Occipital lobe (tissue), 2 donors: Measurements from ENCODE around the gene RAPGEF4. TPM values are rescaled to one million over a fixed set of nuclear protein-coding genes. Genes with fewer than 3 reads are reported as not detected.

Source experiments
- DNase-seq: peaks from one replicate; lab custom pipeline; 2025; lab: John Stamatoyannopoulos, UW
- total RNA-seq: library from RNA; depleted of rRNA; stranded (reverse); fragments of >200 nt; gene quantifications from one replicate; pipeline ENCODE4 v1.2.3, GENCODE V29; 2014

The RAPGEF4 gene
- total RNA-seq, 1 donor from 2014 or later: 23.4 TPM

DNA sequence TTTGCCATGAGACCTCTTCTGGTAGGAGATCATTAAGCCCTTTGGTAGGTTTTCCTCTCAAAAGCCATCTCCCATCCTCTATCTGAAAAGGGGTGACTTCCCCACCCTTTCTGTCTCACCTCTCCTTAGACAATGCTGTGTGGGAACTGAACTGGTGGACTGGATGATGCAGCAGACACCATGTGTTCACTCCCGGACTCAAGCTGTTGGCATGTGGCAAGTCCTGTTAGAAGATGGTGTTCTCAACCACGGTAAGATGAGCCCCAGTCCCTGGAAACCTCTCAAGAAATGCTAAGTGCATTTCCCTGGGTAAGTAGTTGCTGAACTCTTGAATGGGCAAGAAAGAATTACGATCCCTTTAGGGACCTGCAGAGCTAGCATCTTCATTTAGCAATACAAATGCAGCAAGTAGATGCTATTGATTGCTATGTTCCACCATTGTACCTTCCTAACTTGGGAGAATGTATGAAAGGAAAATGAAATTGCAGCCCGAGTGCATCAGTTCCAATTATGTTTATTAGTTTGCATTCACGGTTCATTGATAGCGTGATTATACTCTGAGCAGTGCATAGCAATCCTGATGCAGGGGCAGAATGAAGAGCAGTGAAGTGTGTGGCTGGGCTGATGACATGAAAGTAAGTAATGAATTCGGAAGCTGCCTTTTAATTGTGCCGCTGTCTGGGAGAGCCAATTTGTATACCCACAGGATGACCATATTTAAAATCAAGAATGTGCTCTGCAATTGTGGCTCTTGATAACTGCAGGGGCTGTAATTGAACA lies 230.0 kb downstream of the RAPGEF4 start:
- DNase-seq: no peak

GRCh38 chr2:172967036-172967982 lies 231.7 kb downstream of the RAPGEF4 start:
- DNase-seq: no peak

DNA sequence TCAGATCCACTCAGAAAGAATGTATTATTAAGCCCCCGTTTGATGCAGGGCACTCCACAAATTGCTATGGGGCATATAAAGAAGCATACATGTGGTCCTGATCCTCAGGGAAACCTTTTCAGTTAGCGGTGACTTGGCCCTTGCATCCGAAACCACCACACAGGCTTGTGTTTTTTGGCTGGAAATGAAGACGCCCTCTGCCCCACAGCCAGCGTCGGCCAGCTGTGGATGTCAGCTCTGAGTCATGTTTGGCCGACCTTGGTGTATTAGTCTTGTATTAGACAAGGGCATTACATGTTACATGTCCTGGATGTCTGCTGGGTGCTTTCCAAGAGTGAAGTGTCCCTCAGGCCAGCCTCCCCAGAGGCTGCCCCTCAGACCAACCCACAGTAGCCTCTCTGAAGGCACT lies 232.4 kb downstream of the RAPGEF4 start:
- DNase-seq: no peak

GRCh38 chr2:172969166-172969565 lies 233.5 kb downstream of the RAPGEF4 start:
- no peak for DNase-seq

GRCh38 chr2:172969609-172970008 lies 234.0 kb downstream of the RAPGEF4 start:
- DNase-seq: no peak

- no peak for DNase-seq
Observed at GRCh38 chr2:172970660-172971059, 235.0 kb downstream of the RAPGEF4 start.

DNA sequence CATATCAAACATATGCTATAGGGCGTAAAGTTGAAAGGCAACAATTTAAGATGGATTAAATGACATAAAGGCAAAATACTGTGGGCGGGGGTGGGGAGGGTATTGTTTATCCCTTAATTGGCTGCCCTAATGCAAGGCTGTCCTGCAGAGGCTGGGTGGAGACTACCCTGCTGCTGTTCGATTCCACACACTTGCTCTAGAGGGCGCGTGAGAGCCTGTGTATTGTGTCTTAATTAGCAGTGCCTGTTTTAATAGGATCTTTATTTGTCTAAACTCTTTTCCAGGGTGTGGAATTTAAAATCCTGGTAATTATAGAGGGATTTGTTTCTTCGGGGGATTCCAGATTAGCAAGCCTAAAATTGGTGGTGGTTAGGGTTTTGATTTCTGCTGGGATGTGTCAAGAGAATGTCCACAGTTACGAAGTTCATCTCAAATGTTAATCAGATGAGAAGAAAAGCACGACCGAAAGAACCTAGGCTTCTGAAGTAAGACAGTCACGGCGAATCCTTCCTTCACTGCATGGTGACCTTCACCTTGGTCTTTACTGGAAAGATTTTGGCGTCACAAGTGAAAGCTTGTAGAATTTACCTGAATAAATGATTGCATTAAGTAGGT lies 236.5 kb downstream of the RAPGEF4 start:
- DNase-seq: no peak

GRCh38 chr2:172974762-172975161 lies 239.1 kb downstream of the RAPGEF4 start:
- no peak for DNase-seq

DNA sequence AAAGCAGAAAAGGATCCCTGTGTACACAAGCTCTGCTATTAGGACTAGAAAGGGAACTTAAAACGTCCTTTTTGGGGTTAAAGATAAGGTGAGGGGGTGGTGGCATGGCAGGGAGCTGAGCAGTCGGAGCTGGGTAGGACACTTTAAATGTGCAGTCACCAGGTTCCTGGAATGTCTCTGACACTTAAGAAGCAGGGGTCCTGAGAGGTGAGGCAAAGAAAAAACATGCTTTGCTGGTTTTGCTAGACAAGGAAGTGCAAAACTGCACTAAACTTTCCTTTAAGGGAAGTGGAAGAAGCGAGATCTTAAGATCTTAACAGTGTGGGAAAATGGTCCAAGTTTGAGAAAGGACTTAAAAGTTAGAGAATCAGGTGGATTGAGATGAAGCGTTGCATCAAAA lies 240.5 kb downstream of the RAPGEF4 start:
- DNase-seq: no peak

- DNase-seq: no peak
Observed at GRCh38 chr2:172976816-172977215, 241.2 kb downstream of the RAPGEF4 start.

DNA sequence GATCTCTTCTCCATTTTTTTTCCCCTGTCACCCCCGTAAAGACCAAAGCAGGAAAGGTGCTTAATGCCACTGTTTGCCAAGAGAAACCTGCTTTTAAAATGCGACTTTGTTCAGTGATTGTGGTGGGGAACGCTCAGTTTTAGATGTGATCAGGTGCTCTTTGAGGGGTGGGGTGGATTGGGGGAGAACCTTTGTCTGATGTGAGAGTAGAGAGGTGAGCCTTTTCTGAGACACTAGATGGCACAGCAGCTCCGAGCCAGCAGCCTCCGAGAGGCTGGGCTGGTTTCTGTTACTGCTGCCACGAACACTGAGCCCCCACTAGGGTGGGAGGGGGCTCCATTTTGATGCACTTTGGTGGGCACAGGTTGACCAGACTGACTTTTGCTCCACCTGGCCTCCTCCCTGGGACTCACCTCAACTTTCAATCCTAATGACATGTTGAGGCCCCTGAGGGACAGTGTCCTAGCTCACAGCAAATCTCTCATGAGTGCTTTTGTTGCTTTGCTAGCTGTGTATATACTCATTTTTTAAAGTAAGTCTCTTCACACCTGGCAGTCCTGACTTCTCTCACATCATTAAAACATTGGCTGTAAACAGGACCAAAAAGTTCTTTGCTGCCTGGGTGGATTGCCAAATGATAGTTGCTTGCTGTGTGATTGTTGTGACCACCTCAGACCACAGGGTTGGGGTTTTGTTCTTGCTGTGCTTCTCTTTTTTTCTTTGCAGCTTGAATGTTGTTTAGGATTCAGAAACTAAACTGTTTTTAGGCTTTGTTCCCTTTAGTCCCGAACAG lies 241.8 kb downstream of the RAPGEF4 start:
- no peak for DNase-seq

- no peak for DNase-seq
Observed at GRCh38 chr2:172978063-172978383, 242.4 kb downstream of the RAPGEF4 start.

- no peak for DNase-seq
Observed at GRCh38 chr2:172985139-172985892, 249.7 kb downstream of the RAPGEF4 start.

GRCh38 chr2:172986040-172986439 lies 250.4 kb downstream of the RAPGEF4 start:
- DNase-seq: no peak

DNA sequence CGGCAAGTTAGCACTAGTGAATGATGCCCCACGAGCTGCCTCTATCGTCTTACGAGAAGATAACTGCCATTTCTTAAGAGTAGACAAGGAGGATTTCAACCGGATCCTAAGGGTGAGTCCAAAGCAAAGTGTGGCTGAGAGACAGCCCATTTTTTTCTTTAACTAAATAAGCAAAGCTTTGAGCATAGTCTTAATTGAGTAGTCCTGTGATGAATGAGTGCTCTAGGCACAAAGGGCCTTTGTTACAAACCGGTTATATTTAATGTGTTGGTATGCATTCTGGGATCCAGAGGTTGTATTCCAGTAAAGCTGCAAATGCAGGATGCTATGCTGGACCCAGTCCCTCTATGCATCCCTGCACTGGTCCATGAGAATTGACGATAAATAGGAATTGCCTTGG lies 253.1 kb downstream of the RAPGEF4 start:
- DNase-seq: no peak

DNA sequence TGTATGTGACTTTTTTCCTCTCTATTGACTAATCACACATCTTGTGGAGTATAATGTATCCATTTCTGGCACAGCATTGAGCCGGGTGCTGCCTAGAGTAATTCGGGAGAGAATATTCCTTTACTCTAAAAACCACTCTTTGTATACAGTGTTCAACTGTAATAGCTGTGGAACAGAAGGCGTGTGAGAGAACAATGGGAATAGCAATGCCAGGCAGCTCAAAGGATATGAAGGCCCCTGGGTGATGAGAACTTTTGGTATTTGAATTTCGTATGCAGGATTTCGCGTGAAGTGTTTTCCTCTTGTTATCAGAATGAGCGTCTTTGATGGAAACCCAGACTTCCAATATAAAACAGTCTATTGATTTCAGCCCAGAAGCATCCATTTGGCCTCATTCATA lies 255.4 kb downstream of the RAPGEF4 start:
- DNase-seq: no peak

- no peak for DNase-seq
Observed at GRCh38 chr2:172993139-172993538, 257.5 kb downstream of the RAPGEF4 start.

DNA sequence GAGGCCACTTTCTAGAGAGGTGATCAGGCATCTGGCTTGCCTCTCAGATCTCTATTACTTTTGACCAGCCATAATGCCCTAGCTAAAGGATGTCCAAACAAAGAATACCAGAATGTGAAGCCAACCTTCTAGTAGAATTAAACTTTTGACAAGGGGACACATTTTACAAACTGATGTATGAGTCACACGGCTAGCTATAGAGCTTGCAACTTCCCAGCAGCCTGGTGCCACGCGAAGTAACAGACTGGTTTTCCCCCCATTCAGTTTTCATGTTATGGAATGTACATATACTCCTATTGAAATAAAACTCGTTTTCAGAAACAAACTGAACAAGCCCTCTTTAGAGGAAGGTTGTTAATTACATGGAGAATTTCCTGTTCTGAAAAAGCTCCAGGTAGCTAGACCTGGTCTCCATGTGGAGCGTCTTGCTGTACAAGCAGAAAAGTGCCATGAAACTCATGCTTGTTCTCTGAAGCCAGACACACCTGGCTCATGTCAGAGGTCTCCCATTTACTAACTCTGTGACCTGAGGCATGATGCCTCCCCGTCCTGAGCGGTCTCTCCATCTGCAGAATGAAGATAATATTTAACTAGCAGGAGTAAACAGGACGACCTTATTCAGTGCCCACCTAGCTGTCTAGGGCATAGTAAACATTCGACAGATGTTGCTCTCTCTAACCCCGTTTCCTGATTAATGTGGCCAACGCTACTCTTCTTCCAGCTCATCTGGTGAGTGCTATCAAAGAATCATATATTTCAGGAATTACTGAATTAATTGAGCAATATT lies 258.5 kb downstream of the RAPGEF4 start:
- DNase-seq: no peak

GRCh38 chr2:172994864-172995263 lies 259.2 kb downstream of the RAPGEF4 start:
- no peak for DNase-seq
